Activated CD8-positive, alpha-beta T cell treated with anti-CD3 and anti-CD28 coated beads, Interleukin-2, amount 10 ng/mL, durations not matched to agents 7 days and 5 days (primary cell): ENCODE results near the gene MORF4L2. TPM values are rescaled to one million over a fixed set of nuclear protein-coding genes. Genes with fewer than 3 reads are reported as not detected.
"Not testable (repeated sequence)": the region's sequence is repeated elsewhere in the genome, so short reads cannot be mapped to it uniquely, and the experiment has no call there.

Source experiments
- ATAC-seq: fragments of 150-1000 bp; cut with Tn5 transposase; one replicate; pipeline ENCODE4 v1.10.0; 2021; ENCODE audit warnings: moderate library complexity
- CTCF ChIA-PET: fragments of 350-600 bp; sonication (Branson Sonifier 250); formaldehyde crosslinking; loops from one replicate; lab custom pipeline; 2021; ENCODE audit warnings: antibody characterized with exemption; lab: Charles Lee
- POLR2A ChIA-PET: fragments of 350-600 bp; sonication (Branson Sonifier 250); formaldehyde crosslinking; loops from one replicate; lab custom pipeline; 2021; ENCODE audit warnings: antibody characterized with exemption; lab: Charles Lee
- DNase-seq: peaks from one replicate; pipeline ENCODE4 v3.0.0-alpha.2; 2020
- H3K27ac Mint-ChIP-seq: one replicate; pipeline ENCODE4 v1.8.0; 2021; ENCODE audit warnings: mild to moderate bottlenecking, mixed read lengths
- H3K27me3 Mint-ChIP-seq: one replicate; pipeline ENCODE4 v1.8.0; 2021; ENCODE audit warnings: low read depth, mixed read lengths
- H3K36me3 Mint-ChIP-seq: one replicate; pipeline ENCODE4 v1.8.0; 2021; ENCODE audit warnings: low read depth, mixed read lengths
- H3K4me1 Mint-ChIP-seq: one replicate; pipeline ENCODE4 v1.8.0; 2021; ENCODE audit warnings: low read depth, mixed read lengths
- H3K4me3 Mint-ChIP-seq: one replicate; pipeline ENCODE4 v1.8.0; 2021; ENCODE audit warnings: mild to moderate bottlenecking, mixed read lengths
- H3K9me3 Mint-ChIP-seq: one replicate; pipeline ENCODE4 v1.8.0; 2022; ENCODE audit warnings: mixed read lengths; ENCODE audit not compliant: insufficient read depth
- total RNA-seq, 2 experiments: library from RNA; stranded (reverse); gene quantifications; one replicate each; pipeline ENCODE4 v1.2.3, GENCODE V29; 2021

Gene MORF4L2
- total RNA-seq, 2 experiments from 2014 or later, result 127 to 133 TPM

DNA sequence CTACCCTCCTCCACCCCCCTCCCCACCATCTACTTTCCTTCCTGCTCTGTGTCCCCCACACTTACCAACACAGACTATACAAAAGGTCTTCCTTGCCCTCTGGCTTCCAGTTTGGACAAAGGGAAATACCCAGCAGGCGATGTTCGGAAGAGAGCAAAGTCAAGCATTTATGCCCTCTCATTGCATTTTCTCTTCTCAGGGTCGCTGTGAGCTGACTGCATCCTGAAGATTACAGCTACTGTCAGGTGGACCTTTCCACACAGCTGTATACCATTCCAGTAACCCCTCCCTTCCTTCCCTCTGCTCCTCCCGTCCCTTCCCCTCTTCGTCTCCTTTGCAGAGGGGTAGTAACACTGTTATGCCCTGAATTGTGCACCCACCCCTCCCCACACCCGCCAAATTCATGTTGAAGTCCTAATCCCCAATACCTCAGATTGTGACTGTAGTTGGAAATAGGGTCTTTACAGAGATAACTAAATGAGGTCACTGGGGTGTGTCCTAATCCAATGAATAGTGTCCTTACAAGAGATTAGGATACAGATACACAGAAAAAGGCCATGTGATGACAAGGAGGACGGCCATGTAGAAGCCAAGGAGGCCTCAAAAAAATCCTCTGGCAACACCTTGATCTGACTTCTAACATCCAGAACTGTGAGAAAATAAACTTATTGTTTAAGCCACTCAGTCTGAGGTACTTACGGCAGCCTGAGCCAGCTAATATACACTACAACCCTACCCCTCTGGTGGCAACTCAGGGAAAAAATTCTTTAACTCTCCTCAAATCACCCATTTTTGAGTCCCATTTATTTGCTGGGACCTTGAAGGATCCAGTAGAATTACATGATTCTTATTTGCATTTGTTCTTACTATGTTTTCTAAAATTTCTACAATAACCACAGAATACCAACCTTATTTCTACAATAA lies 11.7 kb downstream of the MORF4L2 start:
- H3K27ac Mint-ChIP-seq, result no peak overlapping the region
- H3K4me1 Mint-ChIP-seq, result no peaks in the 10 kb centered on the region
- DNase-seq (no peak), ATAC-seq (no peak)
- no peaks in the 10 kb centered on the region for H3K27me3 Mint-ChIP-seq
- H3K4me3 Mint-ChIP-seq, result no peak overlapping the region
- peaks cover 26% of the 10 kb centered on the region for H3K36me3 Mint-ChIP-seq
- H3K9me3 Mint-ChIP-seq, result no peaks in the 10 kb centered on the region
- POLR2A ChIA-PET, result no interaction called here
- CTCF ChIA-PET, result no interaction called here

DNA sequence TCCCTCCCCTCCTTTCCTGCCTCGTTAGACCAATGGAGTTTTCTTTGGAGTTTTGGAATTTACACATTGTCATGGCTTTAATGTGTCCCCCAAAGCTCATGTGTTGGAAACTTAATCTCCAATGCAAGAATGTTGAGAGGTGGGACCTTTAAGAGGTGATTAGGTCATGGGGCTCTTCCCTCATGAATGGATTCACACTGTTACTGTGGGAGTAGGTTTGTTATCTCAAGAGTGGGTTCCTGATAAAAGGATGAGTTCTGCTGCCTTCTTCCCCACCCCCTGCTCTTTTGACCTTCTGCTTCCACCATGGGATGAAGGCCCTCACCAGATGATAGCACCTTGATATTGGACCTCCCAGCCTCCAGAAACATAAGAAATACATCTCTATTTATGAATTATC lies 16.8 kb downstream of the MORF4L2 start:
- H3K27me3 Mint-ChIP-seq, result peaks cover 1% of the 10 kb centered on the region
- H3K4me3 Mint-ChIP-seq, result no peak overlapping the region
- ChIA-PET CTCF (no interaction called here), POLR2A (no interaction called here)
- no peaks in the 10 kb centered on the region for H3K9me3 Mint-ChIP-seq
- no peak overlapping the region for H3K27ac Mint-ChIP-seq
- no peaks in the 10 kb centered on the region for H3K36me3 Mint-ChIP-seq
- no peak for DNase-seq
- no peaks in the 10 kb centered on the region for H3K4me1 Mint-ChIP-seq
- ATAC-seq, result no peak

DNA sequence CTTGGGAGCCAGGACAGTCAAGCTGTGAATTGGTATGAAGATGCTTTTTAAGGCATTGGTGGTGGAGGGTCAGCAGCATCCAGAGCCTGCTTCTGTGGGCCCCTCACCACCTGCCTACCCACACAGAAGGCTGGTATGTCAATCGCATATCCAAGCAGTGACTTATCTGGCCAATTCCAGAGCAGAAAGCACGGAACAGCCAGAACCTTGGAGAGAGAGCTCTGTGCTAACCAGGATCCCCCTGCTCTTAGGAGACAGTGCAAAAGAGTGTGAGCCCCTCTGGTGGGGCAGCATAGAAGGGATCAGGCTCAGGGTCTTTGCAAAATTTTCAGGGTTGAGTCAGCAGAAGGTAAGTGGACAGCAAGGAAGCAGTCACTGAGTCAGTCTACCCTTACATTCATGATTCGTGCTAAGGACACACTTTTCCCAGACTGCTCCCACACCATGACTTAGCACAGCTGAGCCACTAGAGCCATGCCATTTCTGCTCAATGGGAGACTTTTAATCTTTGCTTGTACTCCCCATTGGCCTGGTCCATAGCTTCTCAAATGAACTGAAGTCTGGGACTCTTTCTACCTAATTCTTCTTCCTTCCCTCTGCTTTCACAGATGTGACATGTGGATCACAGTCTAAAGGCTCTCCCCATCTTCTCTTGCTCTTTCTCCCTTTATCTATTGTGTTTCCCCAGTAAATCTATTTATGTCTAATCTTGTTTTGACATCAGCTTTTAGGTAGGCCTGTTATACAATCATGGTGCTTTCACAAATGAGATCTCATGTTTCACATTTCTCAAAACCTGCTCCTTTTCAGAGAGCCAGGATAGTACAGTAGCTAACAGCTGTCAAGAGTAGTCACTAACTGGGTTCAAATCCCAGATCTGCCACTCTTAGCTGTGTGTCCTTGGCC lies 20.0 kb downstream of the MORF4L2 start:
- ChIA-PET POLR2A (no interaction called here), CTCF (interaction anchor here (0.6 kb wide), 1 partner anchor 328 kb away, joined by 3 read pairs; no protein-coding TSS in a partner anchor)
- DNase-seq (no peak), ATAC-seq (no peak)
- no peaks in the 10 kb centered on the region for H3K36me3 Mint-ChIP-seq
- H3K4me3 Mint-ChIP-seq, result no peak overlapping the region
- no peak overlapping the region for H3K27ac Mint-ChIP-seq
- H3K9me3 Mint-ChIP-seq, result no peaks in the 10 kb centered on the region
- no peaks in the 10 kb centered on the region for H3K4me1 Mint-ChIP-seq
- H3K27me3 Mint-ChIP-seq, result peaks cover 14% of the 10 kb centered on the region

DNA sequence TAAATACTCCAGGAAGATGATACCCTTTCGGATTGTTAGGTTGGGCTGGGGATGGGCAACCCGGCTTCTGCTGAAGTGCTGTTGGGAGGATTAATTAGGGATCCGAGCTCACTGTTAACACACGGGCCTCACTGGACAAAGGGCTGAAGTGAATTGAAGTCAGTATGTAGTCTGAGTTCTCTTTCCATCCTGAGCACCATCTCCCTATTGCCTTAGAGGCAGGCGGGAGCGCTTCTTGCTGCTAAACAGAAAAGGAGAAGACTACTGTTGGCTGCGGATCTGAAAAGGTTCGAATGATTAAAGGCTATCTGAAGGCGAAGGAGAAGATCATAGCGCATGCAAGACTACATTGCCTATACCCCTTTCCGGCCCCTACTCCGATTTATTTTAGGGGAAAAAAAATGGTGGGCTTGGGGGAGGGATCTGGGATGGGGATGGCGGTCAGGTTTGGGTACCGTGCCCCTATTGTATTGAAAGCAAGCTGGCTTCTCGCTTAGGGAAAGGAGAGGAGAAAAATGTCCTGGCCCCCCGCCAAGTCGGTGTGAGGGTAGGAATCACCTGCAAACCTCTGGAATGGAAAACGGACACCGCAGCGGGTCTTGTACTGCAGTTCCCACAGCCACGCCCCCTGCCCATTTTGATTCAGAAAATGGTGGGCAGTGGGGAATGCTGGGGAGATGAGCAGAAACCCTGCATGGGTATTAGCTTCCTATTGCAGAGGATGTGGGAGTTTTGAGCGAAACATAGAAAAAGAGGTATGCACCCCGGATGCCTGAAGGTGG lies 22.3 kb downstream of the MORF4L2 start:
- H3K27ac Mint-ChIP-seq, result no peak overlapping the region
- H3K9me3 Mint-ChIP-seq, result no peaks in the 10 kb centered on the region
- H3K36me3 Mint-ChIP-seq, result no peaks in the 10 kb centered on the region
- peaks cover 14% of the 10 kb centered on the region for H3K27me3 Mint-ChIP-seq
- ATAC-seq (no peak), DNase-seq (no peak)
- no peak overlapping the region for H3K4me3 Mint-ChIP-seq
- no peaks in the 10 kb centered on the region for H3K4me1 Mint-ChIP-seq
- ChIA-PET POLR2A (no interaction called here), CTCF (no interaction called here)

DNA sequence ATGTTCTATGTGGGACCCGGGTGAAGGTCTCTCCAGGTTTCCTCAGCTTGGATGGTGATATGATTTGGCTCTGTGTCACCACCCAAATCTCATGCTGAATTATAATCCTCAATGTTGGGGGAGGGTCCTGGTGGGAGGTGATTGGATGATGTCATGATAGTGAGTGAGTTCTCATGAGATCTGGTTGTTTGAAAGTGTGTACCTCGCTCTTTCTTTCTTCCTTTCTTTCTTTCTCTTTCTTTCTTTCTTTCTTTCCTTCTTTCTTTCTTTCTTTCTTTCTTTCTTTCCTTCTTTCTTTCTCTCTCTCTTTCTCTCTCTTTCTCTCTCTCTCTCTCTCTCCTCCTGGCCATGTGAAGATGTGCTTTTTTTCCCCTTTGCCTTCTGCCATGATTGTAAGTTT lies 27.0 kb downstream of the MORF4L2 start:
- Mint-ChIP-seq H3K4me1 (peaks cover 15% of the 10 kb centered on the region), H3K27me3 (peaks cover 11% of the 10 kb centered on the region)
- CTCF ChIA-PET, H3K9me3 Mint-ChIP-seq, POLR2A ChIA-PET, DNase-seq, H3K27ac Mint-ChIP-seq, H3K36me3 Mint-ChIP-seq, ATAC-seq, H3K4me3 Mint-ChIP-seq: not testable (repeated sequence)

DNA sequence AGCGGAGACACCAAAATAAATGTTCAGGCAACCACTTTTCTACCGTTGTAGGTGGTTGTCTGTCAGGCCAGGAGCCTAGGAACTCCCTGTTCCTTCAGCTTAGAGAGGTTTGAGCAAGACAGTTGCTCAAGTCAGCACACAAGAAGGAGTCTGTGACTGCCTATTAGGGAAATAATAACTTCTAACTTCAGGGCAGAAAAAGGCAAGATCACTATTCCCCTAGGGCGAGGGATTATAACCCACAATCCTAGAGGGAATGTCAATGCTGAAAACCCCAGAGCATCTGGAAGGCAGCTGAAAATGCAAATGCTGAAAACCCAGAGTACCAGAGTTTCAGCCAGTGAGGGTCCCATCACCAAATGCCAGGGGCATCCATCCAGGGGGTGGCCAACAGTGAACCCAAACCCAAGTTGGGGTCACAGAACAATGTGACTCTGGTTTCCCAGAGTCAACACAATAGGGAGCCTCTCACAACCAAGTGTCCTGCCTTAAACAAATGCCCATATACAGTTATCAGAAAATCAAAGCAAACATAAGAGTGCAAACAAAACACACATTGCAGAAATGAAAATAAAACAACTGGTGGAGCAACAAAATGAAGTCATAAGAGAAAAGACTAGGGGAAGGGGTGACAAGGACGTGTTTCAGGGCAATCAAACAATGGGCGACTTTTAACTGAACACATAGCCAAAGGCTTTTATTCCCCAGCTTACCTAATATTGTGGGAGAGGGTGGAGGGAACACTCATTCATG lies 27.6 kb downstream of the MORF4L2 start:
- CTCF ChIA-PET, result no interaction called here
- peaks cover 7% of the 10 kb centered on the region for H3K27me3 Mint-ChIP-seq
- no peak overlapping the region for H3K27ac Mint-ChIP-seq
- no peaks in the 10 kb centered on the region for H3K9me3 Mint-ChIP-seq
- ATAC-seq (no peak), DNase-seq (no peak)
- no peaks in the 10 kb centered on the region for H3K36me3 Mint-ChIP-seq
- H3K4me3 Mint-ChIP-seq, result no peak overlapping the region
- H3K4me1 Mint-ChIP-seq, result peaks cover 15% of the 10 kb centered on the region
- POLR2A ChIA-PET, result no interaction called here

DNA sequence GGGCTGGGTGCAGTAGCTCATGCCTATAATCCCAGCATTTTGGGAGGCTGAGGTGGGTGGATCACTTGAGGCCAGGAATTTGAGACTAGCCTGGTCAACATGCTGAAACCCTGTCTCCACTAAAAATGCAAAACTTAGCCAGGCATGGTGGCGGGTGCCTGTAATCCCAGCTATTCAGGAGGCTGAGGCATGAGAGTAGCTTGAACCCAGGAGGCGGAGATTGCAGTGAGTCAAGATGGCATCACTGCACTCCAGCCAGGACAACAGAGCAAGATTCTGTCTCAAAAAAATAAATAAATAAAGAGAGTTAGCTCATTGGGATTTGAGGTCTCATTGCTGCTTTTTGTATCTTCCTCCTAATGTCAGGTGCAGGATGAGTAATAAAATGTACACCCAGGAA lies 29.4 kb downstream of the MORF4L2 start:
- H3K36me3 Mint-ChIP-seq, ATAC-seq, H3K27ac Mint-ChIP-seq, H3K27me3 Mint-ChIP-seq, DNase-seq, POLR2A ChIA-PET, H3K9me3 Mint-ChIP-seq, H3K4me3 Mint-ChIP-seq, CTCF ChIA-PET: not testable (repeated sequence)
- H3K4me1 Mint-ChIP-seq, result peaks cover 15% of the 10 kb centered on the region

DNA sequence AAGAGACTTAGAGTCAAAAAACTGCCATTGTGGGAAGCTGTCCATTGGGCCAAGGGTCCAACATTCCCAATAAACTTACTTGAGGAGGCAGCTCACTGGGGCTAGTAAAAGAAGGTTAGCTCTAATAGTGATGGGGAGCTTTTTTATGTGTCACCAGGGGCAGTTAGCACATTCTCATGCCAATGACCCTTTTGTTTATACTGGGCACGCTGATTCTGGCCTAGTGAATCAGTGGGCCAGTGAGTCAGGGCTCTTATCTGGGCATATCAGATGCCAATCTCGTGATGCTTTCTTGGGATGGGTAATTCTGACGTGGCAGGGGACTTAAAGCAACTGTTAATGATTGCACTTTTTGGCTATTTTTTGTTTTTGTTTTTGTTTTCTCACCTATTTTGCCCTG lies 29.9 kb downstream of the MORF4L2 start:
- no peaks in the 10 kb centered on the region for H3K36me3 Mint-ChIP-seq
- H3K27me3 Mint-ChIP-seq, result no peaks in the 10 kb centered on the region
- ChIA-PET POLR2A (no interaction called here), CTCF (no interaction called here)
- no peaks in the 10 kb centered on the region for H3K9me3 Mint-ChIP-seq
- ATAC-seq, result no peak
- no peak for DNase-seq
- H3K27ac Mint-ChIP-seq, result no peak overlapping the region
- H3K4me1 Mint-ChIP-seq, result peaks cover 15% of the 10 kb centered on the region
- no peak overlapping the region for H3K4me3 Mint-ChIP-seq

DNA sequence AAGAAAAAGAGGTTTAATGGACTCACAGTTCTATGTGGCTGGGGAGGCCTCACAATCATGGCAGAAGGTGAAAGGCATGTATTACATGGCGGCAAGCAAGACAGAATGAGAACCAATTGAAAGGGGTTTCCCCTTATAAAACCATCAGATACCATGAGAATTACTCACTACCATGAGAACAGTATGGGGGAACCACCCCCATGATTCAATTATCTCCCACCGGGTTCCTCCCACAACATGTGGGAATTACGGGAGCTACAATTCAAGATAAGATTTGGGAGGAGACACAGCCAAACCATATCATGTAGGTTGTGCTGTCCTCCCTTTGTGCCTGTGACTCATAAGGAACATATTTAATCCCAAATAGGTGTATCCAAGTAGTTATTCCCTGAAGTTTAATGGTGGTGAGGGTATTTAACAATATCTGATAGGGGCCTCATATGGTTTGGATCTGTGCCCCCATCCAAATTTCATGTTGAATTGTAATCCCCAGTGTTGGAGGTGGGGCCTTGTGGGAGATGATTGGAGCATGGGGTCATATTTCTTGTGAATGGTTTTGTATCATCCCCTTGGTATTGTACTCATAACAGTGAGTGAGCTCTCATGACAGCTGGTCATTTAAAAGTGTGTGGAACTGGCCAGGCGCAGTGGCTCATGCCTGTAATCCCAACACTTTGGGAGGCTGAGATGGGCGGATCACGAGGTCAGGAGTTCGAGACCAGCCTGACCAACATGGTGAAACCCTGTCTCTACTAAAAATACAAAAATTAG lies 31.1 kb downstream of the MORF4L2 start:
- H3K27ac Mint-ChIP-seq, H3K27me3 Mint-ChIP-seq, DNase-seq, H3K9me3 Mint-ChIP-seq, H3K4me3 Mint-ChIP-seq, CTCF ChIA-PET, POLR2A ChIA-PET, H3K36me3 Mint-ChIP-seq, ATAC-seq: not testable (repeated sequence)
- H3K4me1 Mint-ChIP-seq, result peaks cover 15% of the 10 kb centered on the region

DNA sequence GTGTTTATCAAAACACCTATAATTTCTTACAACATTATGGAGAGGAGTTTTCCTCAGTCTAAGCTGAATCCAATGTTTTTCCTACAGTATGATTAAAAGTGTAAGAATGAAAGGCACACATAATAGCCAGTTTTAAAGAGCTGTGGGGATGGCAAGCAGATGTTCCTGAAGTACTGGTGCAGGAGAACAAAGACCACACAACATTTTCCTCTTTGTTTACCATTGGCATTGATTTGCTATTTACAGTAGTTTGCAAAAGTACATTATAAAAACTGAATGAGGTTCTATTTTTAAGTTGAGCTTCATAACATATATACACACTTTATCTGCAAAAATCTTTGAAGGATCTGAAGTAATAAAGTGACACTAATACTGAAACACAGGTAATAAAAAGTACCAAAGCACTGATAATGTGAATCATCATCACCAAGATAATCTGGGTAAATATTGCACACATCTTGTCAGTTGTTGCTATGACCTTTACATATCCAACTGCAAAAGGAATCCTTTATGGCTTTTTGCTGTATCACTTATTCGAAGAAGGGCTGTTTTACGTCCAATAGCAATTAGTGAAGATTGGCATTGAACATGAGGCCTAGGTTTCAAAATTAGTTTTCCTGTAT lies 35.2 kb downstream of the MORF4L2 start:
- ChIA-PET POLR2A (no interaction called here), CTCF (no interaction called here)
- Mint-ChIP-seq H3K27ac (no peak overlapping the region), H3K4me1 (peaks cover 3% of the 10 kb centered on the region), H3K9me3 (no peaks in the 10 kb centered on the region), H3K36me3 (no peaks in the 10 kb centered on the region), H3K4me3 (no peak overlapping the region), H3K27me3 (peaks cover 7% of the 10 kb centered on the region)
- ATAC-seq (no peak), DNase-seq (no peak)
